Fibroblast of lung (primary cell): ENCODE data around the gene IGSF21. TPM values are rescaled to one million over a fixed set of nuclear protein-coding genes. Genes with fewer than 3 reads are reported as not detected.

Experiments
- DNase-seq, 2 donors: peaks; one replicate each; pipeline versions ENCODE4 v3.0.0 to v3.0.0-alpha.2; 2010; ENCODE audit warnings: low read depth in 2 of 2
- H2AFZ ChIP-seq: 2 replicates; pipeline ENCODE4 v1.5.1; 2012; ENCODE audit warnings: low read length, control low read depth, inconsistent platforms
- H3K27ac ChIP-seq: 2 replicates; pipeline ENCODE4 v1.5.1; 2011; ENCODE audit warnings: low read length, control low read depth; ENCODE audit not compliant: insufficient read depth
- H3K27me3 ChIP-seq: 2 replicates; pipeline ENCODE4 v1.5.1; 2011; ENCODE audit warnings: mild to moderate bottlenecking, low read length; ENCODE audit not compliant: control insufficient read depth, insufficient read depth
- H3K36me3 ChIP-seq: 2 replicates; pipeline ENCODE4 v1.5.1; 2011; ENCODE audit warnings: low read length; ENCODE audit not compliant: control insufficient read depth, insufficient read depth
- H3K4me1 ChIP-seq: 2 replicates; pipeline ENCODE4 v1.5.1; 2011; ENCODE audit warnings: low read length; ENCODE audit not compliant: control insufficient read depth, insufficient read depth; ENCODE audit errors: extremely low read depth
- H3K4me2 ChIP-seq: 2 replicates; pipeline ENCODE4 v1.5.1; 2011; ENCODE audit warnings: low read length, control low read depth; ENCODE audit not compliant: insufficient read depth; ENCODE audit errors: extremely low read depth
- H3K4me3 ChIP-seq, 4 experiments: fragments of 200-600 bp in 1 of 4; sonication (generic) in 1 of 4; replicated peaks in 1 of 4; 2 replicates each; pipeline ENCODE4 v1.5.1; 2011 to 2016; ENCODE audit warnings: low read length in 4 of 4, low read depth in 3 of 4, mild to moderate bottlenecking in 3 of 4, control low read depth in 2 of 4, inconsistent platforms in 1 of 4, mixed read lengths in 1 of 4; ENCODE audit not compliant: insufficient read depth in 1 of 4; ENCODE audit errors: control extremely low read depth in 1 of 4
- H3K79me2 ChIP-seq: 2 replicates; pipeline ENCODE4 v1.5.1; 2012; ENCODE audit warnings: mild to moderate bottlenecking, low read length, inconsistent platforms; ENCODE audit not compliant: control insufficient read depth, insufficient read depth
- H3K9ac ChIP-seq: 2 replicates; pipeline ENCODE4 v1.5.1; 2011; ENCODE audit warnings: mild to moderate bottlenecking, low read length, control low read depth; ENCODE audit not compliant: insufficient read depth
- H3K9me3 ChIP-seq: 2 replicates; pipeline ENCODE4 v1.5.1; 2012; ENCODE audit warnings: low read depth, low read length; ENCODE audit not compliant: control insufficient read depth, insufficient read depth
- H4K20me1 ChIP-seq: 2 replicates; pipeline ENCODE4 v1.5.1; 2011; ENCODE audit warnings: low read length; ENCODE audit not compliant: control insufficient read depth, insufficient read depth; ENCODE audit errors: extremely low read depth
- EZH2 ChIP-seq: IDR thresholded peaks from 2 replicates; pipeline ENCODE4 v1.5.1; 2012; ENCODE audit warnings: low read length, control low read depth, mild to moderate bottlenecking; ENCODE audit errors: missing control alignments
- polyA plus RNA-seq, 2 donors: library from polyadenylated mRNA; depleted of rRNA in 1 of 2; stranded (reverse) in 1 of 2; unstranded in 1 of 2; fragments of >200 nt; gene quantifications; 2 replicates each; pipeline ENCODE4 v1.2.1, GENCODE V29; 2011 to 2012; ENCODE audit warnings: missing spikeins in 1 of 2
- total RNA-seq: library from RNA; depleted of rRNA; stranded (reverse); fragments of >200 nt; gene quantifications from 2 replicates; pipeline ENCODE4 v1.2.1, GENCODE V29; 2014
- TF ChIP-seq, protein P1 (sequence below), 2 donors: IDR thresholded peaks in 1 of 2; conservative IDR thresholded peaks in 1 of 2; 1 replicate in 1 of 2; 2 replicates in 1 of 2; pipeline ENCODE4 v1.5.1; 2011 to 2012; ENCODE audit warnings: low read length in 2 of 2, control low read depth in 1 of 2, inconsistent platforms in 1 of 2, low read depth in 1 of 2, mild to moderate bottlenecking in 1 of 2

IGSF21 gene
- total and polyA plus RNA-seq, 2 donors (not counting 1 experiment from before 2014, with no cell fraction given): not detected

DNA sequence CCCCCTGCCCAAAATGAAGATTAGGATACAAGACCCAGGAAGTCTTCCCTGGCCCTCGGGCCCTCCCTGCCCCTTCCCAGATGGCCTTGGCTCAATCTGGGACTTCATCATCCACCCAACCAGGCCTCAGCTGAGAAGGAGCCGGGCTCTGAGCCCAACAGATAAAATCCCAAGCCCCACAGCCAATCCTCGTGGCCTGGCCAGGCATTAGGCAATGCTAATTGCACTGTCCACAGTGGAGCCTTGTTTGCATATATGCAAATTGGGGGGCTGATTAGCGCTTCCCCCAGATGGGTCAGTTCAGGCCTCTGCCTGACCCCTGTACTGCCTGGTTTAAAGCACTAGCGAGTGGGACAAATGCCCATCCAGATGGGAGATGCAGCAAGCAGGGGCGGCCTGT lies 34.9 kb downstream of the IGSF21 start:
- H3K9ac ChIP-seq: no peak overlapping the region
- no peak overlapping the region for H3K4me2 ChIP-seq
- H3K36me3 ChIP-seq: no peaks in the 10 kb centered on the region
- H3K27me3 ChIP-seq: no peaks in the 10 kb centered on the region
- TF ChIP-seq, protein P1, sequence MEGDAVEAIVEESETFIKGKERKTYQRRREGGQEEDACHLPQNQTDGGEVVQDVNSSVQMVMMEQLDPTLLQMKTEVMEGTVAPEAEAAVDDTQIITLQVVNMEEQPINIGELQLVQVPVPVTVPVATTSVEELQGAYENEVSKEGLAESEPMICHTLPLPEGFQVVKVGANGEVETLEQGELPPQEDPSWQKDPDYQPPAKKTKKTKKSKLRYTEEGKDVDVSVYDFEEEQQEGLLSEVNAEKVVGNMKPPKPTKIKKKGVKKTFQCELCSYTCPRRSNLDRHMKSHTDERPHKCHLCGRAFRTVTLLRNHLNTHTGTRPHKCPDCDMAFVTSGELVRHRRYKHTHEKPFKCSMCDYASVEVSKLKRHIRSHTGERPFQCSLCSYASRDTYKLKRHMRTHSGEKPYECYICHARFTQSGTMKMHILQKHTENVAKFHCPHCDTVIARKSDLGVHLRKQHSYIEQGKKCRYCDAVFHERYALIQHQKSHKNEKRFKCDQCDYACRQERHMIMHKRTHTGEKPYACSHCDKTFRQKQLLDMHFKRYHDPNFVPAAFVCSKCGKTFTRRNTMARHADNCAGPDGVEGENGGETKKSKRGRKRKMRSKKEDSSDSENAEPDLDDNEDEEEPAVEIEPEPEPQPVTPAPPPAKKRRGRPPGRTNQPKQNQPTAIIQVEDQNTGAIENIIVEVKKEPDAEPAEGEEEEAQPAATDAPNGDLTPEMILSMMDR (conservative IDR thresholded peaks at IDR 0.05 in 1 of 2, IDR thresholded peaks at IDR 0.05 in 1 of 2; ENCODE audit: low read depth in 1 of 2, low read length in 2 of 2): no peak
- TF ChIP-seq EZH2: no peak
- no peaks in the 10 kb centered on the region for H3K9me3 ChIP-seq
- no peak overlapping the region for H3K27ac ChIP-seq
- H3K79me2 ChIP-seq: no peaks in the 10 kb centered on the region
- no peak for DNase-seq
- H2AFZ ChIP-seq: no peak overlapping the region
- H4K20me1 ChIP-seq: no peaks in the 10 kb centered on the region
- H3K4me3 ChIP-seq: no peak overlapping the region
- H3K4me1 ChIP-seq: no peaks in the 10 kb centered on the region

DNA sequence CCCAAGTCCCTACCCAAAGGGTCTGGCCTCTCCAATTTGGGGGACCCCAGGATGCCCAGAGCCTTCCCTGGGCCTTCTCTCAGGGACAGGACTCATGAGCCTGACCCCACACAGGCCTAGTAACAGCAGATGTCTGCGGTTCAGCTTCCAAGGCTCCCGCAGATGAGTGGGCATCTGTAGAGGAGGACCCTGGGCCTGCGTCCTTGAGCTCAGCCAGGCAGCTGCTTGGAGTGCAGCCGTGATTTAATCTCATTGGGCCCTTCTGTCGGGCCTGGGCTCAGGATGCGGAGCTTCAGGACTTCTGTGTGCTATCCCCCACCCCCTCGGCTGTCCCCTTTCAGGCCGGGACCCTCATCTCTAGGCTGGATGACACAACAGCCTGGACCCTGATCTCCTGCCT lies 35.4 kb downstream of the IGSF21 start:
- Histone ChIP-seq H3K36me3 (no peaks in the 10 kb centered on the region), H3K9me3 (no peaks in the 10 kb centered on the region), H2AFZ (no peak overlapping the region), H3K4me1 (no peaks in the 10 kb centered on the region), H3K79me2 (no peaks in the 10 kb centered on the region), H3K27me3 (no peaks in the 10 kb centered on the region), H3K4me3 (no peak overlapping the region), H3K27ac (no peak overlapping the region), H4K20me1 (no peaks in the 10 kb centered on the region), H3K9ac (no peak overlapping the region), H3K4me2 (no peak overlapping the region)
- DNase-seq: no peak
- TF ChIP-seq, protein P1 (conservative IDR thresholded peaks at IDR 0.05 in 1 of 2, IDR thresholded peaks at IDR 0.05 in 1 of 2; ENCODE audit: low read depth in 1 of 2, low read length in 2 of 2): no peak
- TF ChIP-seq EZH2: no peak

DNA sequence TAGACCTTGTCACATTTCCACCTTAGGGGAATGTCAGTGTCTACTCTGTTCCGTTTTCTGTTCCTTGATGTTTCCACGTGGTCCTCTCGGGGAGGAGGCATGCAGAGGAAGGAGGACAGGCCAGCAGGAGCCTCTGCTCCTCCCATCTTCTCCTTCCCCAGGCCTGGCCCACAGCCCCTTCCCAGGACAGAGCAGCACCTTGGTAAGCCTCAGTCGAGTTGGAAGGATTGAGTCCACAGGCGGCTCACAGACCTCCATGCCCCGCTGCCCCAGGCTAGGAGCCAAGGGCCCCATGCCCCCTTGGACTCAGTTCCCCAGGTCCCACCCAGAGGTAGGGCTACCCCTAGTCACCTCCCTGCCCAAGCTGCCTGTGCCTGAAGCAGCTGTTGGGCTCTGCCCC lies 36.5 kb downstream of the IGSF21 start:
- H3K36me3 ChIP-seq: no peaks in the 10 kb centered on the region
- no peaks in the 10 kb centered on the region for H3K4me1 ChIP-seq
- no peak overlapping the region for H3K27ac ChIP-seq
- no peaks in the 10 kb centered on the region for H3K27me3 ChIP-seq
- no peaks in the 10 kb centered on the region for H3K9me3 ChIP-seq
- no peak overlapping the region for H3K9ac ChIP-seq
- no peaks in the 10 kb centered on the region for H4K20me1 ChIP-seq
- H3K4me3 ChIP-seq: no peak overlapping the region
- H3K79me2 ChIP-seq: no peaks in the 10 kb centered on the region
- no peak overlapping the region for H3K4me2 ChIP-seq
- no peak for TF ChIP-seq EZH2
- DNase-seq: no peak
- no peak overlapping the region for H2AFZ ChIP-seq
